Measurements from ENCODE around the gene DNAJC27. TPM values are rescaled to one million over a fixed set of nuclear protein-coding genes. Genes with fewer than 3 reads are reported as not detected.

The DNAJC27 gene
- total RNA-seq, 1 donor from 2014 or later = 3.6 TPM

- H3K9me3 ChIP-seq = peaks cover 0 to 15% of the 10 kb centered on the region in 2 donors
- no peaks in the 10 kb centered on the region for H3K4me1 ChIP-seq
- no peak overlapping the region for H3K27ac ChIP-seq
- peaks cover 59 to 68% of the 10 kb centered on the region in 2 donors for H3K36me3 ChIP-seq
- no peaks in the 10 kb centered on the region for H3K27me3 ChIP-seq
- intact Hi-C loops (cut with DNase I) = no loop called here
- no peak overlapping the region for H3K4me3 ChIP-seq
- DNase-seq (ENCODE audit: low spot score in 2 of 2) = no peak
- TF ChIP-seq, protein P1, sequence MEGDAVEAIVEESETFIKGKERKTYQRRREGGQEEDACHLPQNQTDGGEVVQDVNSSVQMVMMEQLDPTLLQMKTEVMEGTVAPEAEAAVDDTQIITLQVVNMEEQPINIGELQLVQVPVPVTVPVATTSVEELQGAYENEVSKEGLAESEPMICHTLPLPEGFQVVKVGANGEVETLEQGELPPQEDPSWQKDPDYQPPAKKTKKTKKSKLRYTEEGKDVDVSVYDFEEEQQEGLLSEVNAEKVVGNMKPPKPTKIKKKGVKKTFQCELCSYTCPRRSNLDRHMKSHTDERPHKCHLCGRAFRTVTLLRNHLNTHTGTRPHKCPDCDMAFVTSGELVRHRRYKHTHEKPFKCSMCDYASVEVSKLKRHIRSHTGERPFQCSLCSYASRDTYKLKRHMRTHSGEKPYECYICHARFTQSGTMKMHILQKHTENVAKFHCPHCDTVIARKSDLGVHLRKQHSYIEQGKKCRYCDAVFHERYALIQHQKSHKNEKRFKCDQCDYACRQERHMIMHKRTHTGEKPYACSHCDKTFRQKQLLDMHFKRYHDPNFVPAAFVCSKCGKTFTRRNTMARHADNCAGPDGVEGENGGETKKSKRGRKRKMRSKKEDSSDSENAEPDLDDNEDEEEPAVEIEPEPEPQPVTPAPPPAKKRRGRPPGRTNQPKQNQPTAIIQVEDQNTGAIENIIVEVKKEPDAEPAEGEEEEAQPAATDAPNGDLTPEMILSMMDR (IDR thresholded peaks at IDR 0.05) = no peak
These were observed 14.5 kb downstream of the DNAJC27 start for GRCh38 chr2:24957221-24957620.

DNA sequence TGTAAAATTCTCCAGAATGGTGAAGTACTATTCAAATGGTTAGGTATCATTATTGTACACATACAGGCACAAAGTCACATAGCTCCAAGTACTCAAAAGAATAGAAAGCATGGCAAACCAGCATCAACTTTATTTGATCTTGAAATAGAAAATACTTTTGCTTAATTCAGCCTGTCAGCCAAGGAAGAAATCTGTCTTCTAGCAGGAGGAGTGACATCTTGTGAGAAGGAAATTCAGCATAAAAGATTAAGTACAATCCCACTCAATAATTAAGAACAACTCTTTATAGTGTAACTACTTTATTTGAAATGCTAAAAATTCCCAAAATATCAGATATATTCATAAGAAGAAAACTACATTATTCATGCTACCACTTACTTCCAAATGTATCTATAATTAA lies 15.8 kb downstream of the DNAJC27 start:
- DNase-seq (ENCODE audit: low spot score in 2 of 2) = no peak
- Histone ChIP-seq H3K9me3 (peaks cover 0 to 15% of the 10 kb centered on the region in 2 donors), H3K4me1 (no peaks in the 10 kb centered on the region), H3K36me3 (peaks cover 58 to 69% of the 10 kb centered on the region in 2 donors), H3K4me3 (no peak overlapping the region), H3K27me3 (no peaks in the 10 kb centered on the region), H3K27ac (no peak overlapping the region)
- intact Hi-C loops (cut with DNase I) = no loop called here
- TF ChIP-seq, protein P1 (IDR thresholded peaks at IDR 0.05) = no peak

DNA sequence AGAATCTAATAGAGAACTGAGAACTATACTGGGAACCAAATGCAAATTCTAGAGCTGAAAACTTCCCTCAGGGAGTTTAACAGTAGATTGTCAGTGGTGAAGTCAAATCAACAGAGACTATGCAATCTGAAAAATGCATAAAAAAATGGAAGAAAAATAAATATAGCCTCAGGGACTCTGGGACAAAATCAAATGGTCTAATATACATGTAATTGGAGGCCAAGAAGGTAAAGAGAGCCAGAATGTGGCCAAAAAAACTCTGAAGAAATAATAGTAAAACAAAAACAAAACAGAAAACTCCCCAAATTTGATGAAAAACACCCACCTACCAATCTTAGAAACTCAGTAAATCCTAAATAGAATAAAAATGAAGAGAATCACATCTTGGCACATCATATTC lies 16.5 kb downstream of the DNAJC27 start:
- no peak overlapping the region for H3K4me3 ChIP-seq
- H3K27ac ChIP-seq = no peak overlapping the region
- H3K36me3 ChIP-seq = peaks cover 63 to 71% of the 10 kb centered on the region in 2 donors
- no peaks in the 10 kb centered on the region for H3K27me3 ChIP-seq
- peaks cover 0 to 15% of the 10 kb centered on the region in 2 donors for H3K9me3 ChIP-seq
- no peaks in the 10 kb centered on the region for H3K4me1 ChIP-seq
- intact Hi-C loops (cut with DNase I) = no loop called here
- no peak for DNase-seq (ENCODE audit: low spot score in 2 of 2)
- TF ChIP-seq, protein P1 (IDR thresholded peaks at IDR 0.05) = no peak

- Histone ChIP-seq H3K4me1 (no peaks in the 10 kb centered on the region), H3K9me3 (peaks cover 0 to 5% of the 10 kb centered on the region in 2 donors), H3K4me3 (no peak overlapping the region), H3K36me3 (peaks cover 47 to 70% of the 10 kb centered on the region in 2 donors), H3K27ac (no peak overlapping the region), H3K27me3 (no peaks in the 10 kb centered on the region)
- intact Hi-C loops (cut with DNase I) = no loop called here
- TF ChIP-seq, protein P1 (IDR thresholded peaks at IDR 0.05) = no peak
- no peak for DNase-seq (ENCODE audit: low spot score in 2 of 2)
These were observed 21.7 kb downstream of the DNAJC27 start for GRCh38 chr2:24950102-24950501.

- TF ChIP-seq, protein P1 (IDR thresholded peaks at IDR 0.05) = no peak
- peaks cover 40 to 54% of the 10 kb centered on the region in 2 donors for H3K36me3 ChIP-seq
- H3K27me3 ChIP-seq = no peaks in the 10 kb centered on the region
- intact Hi-C loops (cut with DNase I) = no loop called here
- DNase-seq (ENCODE audit: low spot score in 2 of 2) = no peak
- H3K9me3 ChIP-seq = no peaks in the 10 kb centered on the region
- H3K4me3 ChIP-seq = no peak overlapping the region
- no peaks in the 10 kb centered on the region for H3K4me1 ChIP-seq
- H3K27ac ChIP-seq = no peak overlapping the region
These were observed 23.2 kb downstream of the DNAJC27 start for GRCh38 chr2:24948506-24948905.
